Transverse colon (tissue), 4 donors: ENCODE data around the gene MBNL2. TPM values are rescaled to one million over a fixed set of nuclear protein-coding genes. Genes with fewer than 3 reads are reported as not detected.
"Not testable (repeated sequence)": the region's sequence is repeated elsewhere in the genome, so short reads cannot be mapped to it uniquely, and the experiment has no call there.

Source experiments
- DNase-seq: peaks from one replicate; pipeline ENCODE4 v3.0.0-alpha.2; 2019
- H3K27ac ChIP-seq, 4 donors: fragments of 200-600 bp; sonication (generic); 2 replicates each; pipeline ENCODE4 v1.5.1; 2016 to 2018; ENCODE audit warnings: inconsistent platforms in 4 of 4
- H3K27me3 ChIP-seq: fragments of 200-600 bp; sonication (generic); 2 replicates; pipeline ENCODE4 v1.5.1; 2017; ENCODE audit warnings: inconsistent platforms
- H3K36me3 ChIP-seq, 4 donors: fragments of 200-600 bp; sonication (generic); 2 replicates each; pipeline ENCODE4 v1.5.1; 2017 to 2019; ENCODE audit warnings: inconsistent platforms in 4 of 4
- H3K4me1 ChIP-seq, 4 donors: fragments of 200-600 bp; sonication (generic); 2 replicates each; pipeline ENCODE4 v1.5.1; 2017 to 2020; ENCODE audit warnings: inconsistent platforms in 4 of 4
- H3K4me3 ChIP-seq, 4 donors: fragments of 200-600 bp; sonication (generic); 1 replicate in 1 of 4; 2 replicates in 3 of 4; pipeline versions ENCODE4 v1.5.1 to v1.6.1; 2017 to 2019; ENCODE audit warnings: inconsistent platforms in 4 of 4
- H3K9me3 ChIP-seq, 2 donors: fragments of 200-600 bp; sonication (generic); 2 replicates each; pipeline ENCODE4 v1.5.1; 2017 to 2019; ENCODE audit warnings: inconsistent platforms in 2 of 2
- CTCF ChIP-seq, 5 experiments: fragments of 200-600 bp in 3 of 5; fragments of 450-650 bp in 2 of 5; sonication (generic) in 3 of 5; IDR thresholded peaks; 1 replicate in 2 of 5; 2 replicates in 3 of 5; pipeline ENCODE4 v1.5.1; 2016 to 2017; ENCODE audit warnings: antibody characterized with exemption in 5 of 5, inconsistent platforms in 3 of 5, mild to moderate bottlenecking in 2 of 5, moderate library complexity in 1 of 5
- EP300 ChIP-seq: sonication (generic); formaldehyde crosslinking; IDR thresholded peaks from one replicate; pipeline ENCODE4 v1.6.1; 2017; ENCODE audit warnings: antibody characterized with exemption, low read depth
- POLR2A ChIP-seq: fragments of 450-650 bp; IDR thresholded peaks from one replicate; pipeline ENCODE4 v1.6.1; 2016; ENCODE audit warnings: antibody characterized with exemption, mild to moderate bottlenecking, moderate library complexity
- POLR2AphosphoS5 ChIP-seq, 3 donors: sonication (generic); formaldehyde crosslinking; IDR thresholded peaks; one replicate each; pipeline ENCODE4 v1.6.1; 2016; ENCODE audit warnings: antibody characterized with exemption in 3 of 3
- WGBS, 2 donors: methylation state at CpG; one replicate each; pipeline ENCODE4 v1.1.5; 2018; ENCODE audit warnings: low coverage in 1 of 2; 5-methylcytosine and 5-hydroxymethylcytosine counted together
- in situ Hi-C, 4 donors: fragments of 200-750 bp; cut with MboI; loops; one replicate each; pipeline versions ENCODE4 v1.15.0 to v1.15.1; 2017; ENCODE audit warnings: low sequenced_read_pairs in 3 of 4, low pct_ligation_motif_present in 1 of 4, low pct_unique_long_range_greater_than_20kb in 1 of 4
- intact Hi-C: fragments of 100-400 bp; cut with DNase I; formaldehyde crosslinking; loops from one replicate; pipeline ENCODE4 v1.15.1; 2023; ENCODE audit warnings: low total_unique reads
- total RNA-seq, 4 donors: library from RNA; depleted of rRNA; stranded (reverse); fragments of >200 nt; gene quantifications; one replicate each; pipeline ENCODE4 v1.1.0, GENCODE V29; 2016

MBNL2 gene
- total RNA-seq, 4 donors from 2014 or later = 26.9 to 53.7 (median 46.1) TPM

DNA sequence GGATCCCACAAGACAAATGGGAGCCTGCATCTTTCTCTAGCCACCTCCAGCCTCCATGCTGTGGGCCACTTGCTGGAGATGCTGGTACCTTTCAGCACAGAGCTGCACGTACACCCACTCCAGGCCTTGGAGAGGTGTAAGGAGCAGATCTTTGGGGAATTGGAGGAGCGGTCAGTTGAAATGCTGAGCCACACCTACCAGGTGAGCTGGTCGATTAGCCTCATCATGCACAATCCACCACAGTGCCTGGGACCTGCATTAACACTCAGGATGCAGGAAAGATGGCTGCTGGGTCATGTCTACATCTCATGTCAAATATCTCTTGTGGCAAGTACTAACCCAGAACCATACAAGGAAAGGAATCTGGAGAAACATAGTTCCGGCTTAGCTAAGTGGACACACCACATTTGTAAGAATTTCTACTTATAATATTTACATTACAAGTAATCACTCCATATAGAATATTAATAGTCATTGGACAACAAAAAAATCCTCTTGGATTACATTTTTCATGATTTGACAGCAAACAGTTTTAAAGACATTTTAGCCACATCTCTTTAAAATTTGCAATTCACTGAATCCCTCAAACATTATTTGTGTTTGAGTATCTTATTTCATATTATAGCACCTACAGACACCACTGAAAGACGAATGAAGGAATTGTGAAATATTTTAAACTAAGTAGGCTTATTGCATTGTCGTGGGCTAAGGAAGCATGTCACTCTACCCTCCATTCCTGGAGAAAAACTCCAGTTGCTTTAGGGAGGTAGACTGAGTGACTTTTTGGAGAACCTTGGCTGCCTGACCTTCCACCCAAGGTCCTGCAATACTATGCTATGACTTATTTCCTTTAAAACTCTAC lies 21.8 kb upstream of the MBNL2 start:
- in situ Hi-C loops (loop anchor here in 2 of 4 donors (10.0 to 25.0 kb wide), 3 partner anchors 86 to 188 kb away; no protein-coding TSS in a partner anchor), intact Hi-C loops (no loop called here)
- Histone ChIP-seq H3K27ac (no peak overlapping the region), H3K9me3 (no peaks in the 10 kb centered on the region), H3K4me1 (no peaks in the 10 kb centered on the region), H3K27me3 (no peaks in the 10 kb centered on the region), H3K4me3 (no peak overlapping the region), H3K36me3 (no peaks in the 10 kb centered on the region)
- no peak for DNase-seq
- no peak for TF ChIP-seq EP300
- no peak for TF ChIP-seq POLR2AphosphoS5 (IDR thresholded peaks at IDR 0.05)
- 81 to 85% methylated on average over 6 of the region's 6 CpGs for WGBS, 2 donors

GRCh38 chr13:97202761-97203160 lies 19.4 kb upstream of the MBNL2 start:
- no peaks in the 10 kb centered on the region for H3K9me3 ChIP-seq
- WGBS, 2 donors = 92 to 93% methylated on average over 3 to 4 of the region's 4 CpGs
- in situ Hi-C loops = loop anchor here in 2 of 4 donors (10.0 to 25.0 kb wide), 3 partner anchors 88 to 190 kb away; no protein-coding TSS in a partner anchor
- H3K27me3 ChIP-seq = no peaks in the 10 kb centered on the region
- no peak for TF ChIP-seq POLR2AphosphoS5 (IDR thresholded peaks at IDR 0.05)
- TF ChIP-seq CTCF (IDR thresholded peaks at IDR 0.05) = no peak
- TF ChIP-seq POLR2A = no peak
- intact Hi-C loops = no loop called here
- no peak overlapping the region for H3K27ac ChIP-seq
- no peak overlapping the region for H3K4me3 ChIP-seq
- no peaks in the 10 kb centered on the region for H3K36me3 ChIP-seq
- no peak for DNase-seq
- H3K4me1 ChIP-seq = no peaks in the 10 kb centered on the region

- Histone ChIP-seq H3K9me3 (no peaks in the 10 kb centered on the region), H3K27ac (no peak overlapping the region), H3K4me3 (no peak overlapping the region), H3K36me3 (no peaks in the 10 kb centered on the region), H3K27me3 (no peaks in the 10 kb centered on the region), H3K4me1 (no peaks in the 10 kb centered on the region)
- intact Hi-C loops = no loop called here
- TF ChIP-seq POLR2A (no peak), EP300 (no peak), POLR2AphosphoS5 (IDR thresholded peaks at IDR 0.05) (no peak), CTCF (IDR thresholded peaks at IDR 0.05) (no peak)
- WGBS, 2 donors = 60 to 72% methylated on average over 1 of the region's 1 CpG
- in situ Hi-C loops = loop anchor here in 2 of 4 donors (10.0 to 25.0 kb wide), 3 partner anchors 91 to 193 kb away; no protein-coding TSS in a partner anchor
- no peak for DNase-seq
Measured at GRCh38 chr13:97205465-97205864, 16.7 kb upstream of the MBNL2 start.

DNA sequence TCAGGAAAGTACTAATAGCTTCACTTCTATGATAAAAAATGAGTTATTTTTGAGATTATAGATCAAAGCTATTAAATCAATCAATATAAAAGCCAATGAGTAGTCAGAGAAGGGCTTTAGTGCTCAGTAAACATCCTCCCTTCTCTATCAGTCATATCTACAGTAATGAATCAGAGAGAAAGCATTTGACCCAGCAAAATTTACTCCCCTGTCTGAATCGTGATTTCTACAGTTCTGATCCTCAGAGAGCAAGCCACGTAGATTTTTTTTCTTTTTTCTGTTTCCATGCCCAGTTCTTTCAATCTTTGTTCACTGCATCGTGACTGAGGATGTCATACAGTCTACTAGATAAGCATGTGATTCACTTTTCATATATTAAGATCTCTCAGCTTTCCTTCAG lies 16.2 kb upstream of the MBNL2 start:
- intact Hi-C loops (no loop called here), in situ Hi-C loops (loop anchor here in 2 of 4 donors (10.0 to 25.0 kb wide), 3 partner anchors 91 to 194 kb away; no protein-coding TSS in a partner anchor)
- Histone ChIP-seq H3K4me1 (no peaks in the 10 kb centered on the region), H3K4me3 (no peak overlapping the region), H3K27me3 (no peaks in the 10 kb centered on the region), H3K9me3 (no peaks in the 10 kb centered on the region), H3K27ac (no peak overlapping the region), H3K36me3 (no peaks in the 10 kb centered on the region)
- TF ChIP-seq EP300 (no peak), POLR2A (no peak), CTCF (IDR thresholded peaks at IDR 0.05) (no peak), POLR2AphosphoS5 (IDR thresholded peaks at IDR 0.05) (no peak)
- DNase-seq = no peak
- WGBS, 2 donors = 34 to 41% methylated on average over 3 of the region's 3 CpGs

GRCh38 chr13:97207252-97207651 lies 14.9 kb upstream of the MBNL2 start:
- intact Hi-C loops = not testable (repeated sequence)
- in situ Hi-C loops = loop anchor here in 2 of 4 donors (10.0 to 25.0 kb wide), 3 partner anchors 92 to 195 kb away; no protein-coding TSS in a partner anchor

More at GRCh38 chr13:97207252-97207651, 14.9 kb upstream of the MBNL2 start:
- H3K27ac ChIP-seq, H3K36me3 ChIP-seq, H3K9me3 ChIP-seq, DNase-seq, H3K4me3 ChIP-seq, H3K4me1 ChIP-seq, H3K27me3 ChIP-seq: not testable (repeated sequence)
- WGBS, 2 donors = 82 to 83% methylated on average over 2 to 3 of the region's 3 CpGs
